GM19023 (cell line): ENCODE results near the gene TRDN.
"Not testable (repeated sequence)": the region's sequence is repeated elsewhere in the genome, so short reads cannot be mapped to it uniquely, and the experiment has no call there.

Experiments
- ATAC-seq: cut with Tn5 transposase; IDR thresholded peaks from one replicate; pipeline ENCODE4 v1.9.1; 2021; ENCODE audit warnings: mild to moderate bottlenecking, moderate library complexity; ENCODE audit not compliant: unreplicated experiment

Gene TRDN

DNA sequence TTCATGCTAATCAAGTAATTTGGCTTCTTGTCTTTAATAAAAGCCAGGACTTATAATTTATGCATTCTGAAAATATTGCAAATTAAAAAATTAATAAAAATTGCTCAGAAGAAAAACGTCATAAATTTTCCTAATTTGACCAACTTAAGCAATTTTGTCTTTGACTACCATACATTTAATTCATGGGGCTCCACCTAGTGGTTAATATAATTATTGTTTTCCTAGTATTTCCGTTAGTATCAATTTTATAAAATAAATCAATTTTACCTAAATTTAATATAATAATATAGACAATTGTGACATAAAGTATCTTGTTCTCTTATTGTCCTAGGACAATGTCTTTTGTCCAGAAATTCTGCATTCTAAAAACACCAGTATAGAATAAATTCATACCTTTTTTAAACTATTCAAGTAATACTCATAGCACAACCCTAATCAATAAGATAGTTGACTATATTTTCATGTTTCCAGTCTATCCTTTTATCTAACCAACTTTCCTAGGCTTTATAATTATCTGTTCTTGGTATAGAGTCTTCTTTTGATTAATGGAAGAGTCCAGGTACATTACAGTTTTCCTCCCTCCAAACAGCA, 319.9 kb downstream of the TRDN start:
- no peak for ATAC-seq

DNA sequence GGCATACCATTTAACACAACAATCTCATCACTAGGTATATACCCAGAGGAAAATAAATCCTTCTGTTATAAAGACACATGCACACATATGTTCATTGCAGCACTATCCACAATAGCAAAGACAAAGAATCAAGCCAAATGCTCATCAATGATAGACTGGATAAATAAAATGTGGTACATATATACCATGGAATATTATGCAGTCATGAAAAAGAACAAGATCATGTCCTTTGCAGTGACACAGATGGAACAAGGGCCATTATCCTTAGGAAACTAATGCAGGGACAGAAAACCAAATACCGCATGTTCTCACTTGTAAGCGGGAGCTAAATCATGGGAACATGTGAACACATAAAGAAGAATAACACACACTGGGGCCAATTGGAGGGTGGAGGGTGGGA, 322.3 kb downstream of the TRDN start:
- not testable (repeated sequence) for ATAC-seq

DNA sequence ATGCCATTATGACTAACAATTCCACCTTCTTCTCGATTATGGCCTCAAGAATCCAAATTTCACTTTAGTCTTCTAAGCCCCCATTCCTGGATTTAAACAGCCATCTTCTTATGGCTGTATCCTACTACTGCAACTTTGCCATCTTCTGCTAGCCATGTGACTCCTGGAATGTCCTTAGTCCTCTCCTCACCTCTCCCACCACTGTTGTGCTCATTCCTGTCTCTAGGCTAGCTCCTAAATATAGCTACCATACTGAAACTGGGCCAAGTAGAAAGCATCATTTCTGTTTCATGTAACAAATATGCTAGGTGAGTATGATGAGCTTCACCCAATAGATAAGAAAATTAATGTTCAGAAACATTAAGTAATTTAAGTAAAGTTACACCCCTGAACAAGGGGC, 327.6 kb downstream of the TRDN start:
- no peak for ATAC-seq

DNA sequence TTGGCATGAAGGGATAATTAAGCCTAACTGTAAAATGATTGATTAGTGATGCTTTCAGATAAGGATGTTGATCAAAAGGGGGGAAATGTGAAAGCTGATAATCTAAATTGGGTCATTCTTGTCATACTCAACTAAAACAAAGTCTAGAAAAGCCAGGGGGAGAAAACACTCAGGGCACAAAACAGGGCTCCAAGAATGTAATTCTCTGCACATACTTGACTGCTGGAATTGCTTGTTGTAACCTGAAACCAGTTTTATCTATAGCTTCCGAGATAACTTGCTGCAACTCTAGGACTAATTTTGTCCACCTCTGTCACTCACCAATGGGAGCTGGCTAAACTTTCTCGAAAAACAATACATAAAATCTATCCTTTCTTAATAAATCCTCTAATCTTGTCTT, 330.4 kb downstream of the TRDN start:
- no peak for ATAC-seq

DNA sequence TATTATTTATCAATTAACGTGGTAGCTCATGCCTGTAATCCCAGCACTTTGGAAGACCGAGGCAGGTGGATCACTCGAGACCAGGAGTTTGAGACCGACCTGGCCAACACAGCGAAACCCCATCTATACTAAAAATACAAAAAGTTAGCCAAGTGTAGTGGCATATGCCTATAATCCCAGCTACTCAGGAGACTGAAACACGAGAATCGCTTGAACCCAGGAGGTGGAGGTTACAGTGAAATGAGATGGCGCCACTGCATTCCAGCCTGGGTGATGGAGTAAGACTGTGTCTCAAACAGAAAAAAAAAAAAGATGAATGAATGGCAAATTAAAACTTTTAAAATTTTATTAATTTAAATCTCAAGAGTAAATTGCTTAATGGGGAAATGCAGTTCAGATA, 341.1 kb downstream of the TRDN start:
- ATAC-seq: no peak

DNA sequence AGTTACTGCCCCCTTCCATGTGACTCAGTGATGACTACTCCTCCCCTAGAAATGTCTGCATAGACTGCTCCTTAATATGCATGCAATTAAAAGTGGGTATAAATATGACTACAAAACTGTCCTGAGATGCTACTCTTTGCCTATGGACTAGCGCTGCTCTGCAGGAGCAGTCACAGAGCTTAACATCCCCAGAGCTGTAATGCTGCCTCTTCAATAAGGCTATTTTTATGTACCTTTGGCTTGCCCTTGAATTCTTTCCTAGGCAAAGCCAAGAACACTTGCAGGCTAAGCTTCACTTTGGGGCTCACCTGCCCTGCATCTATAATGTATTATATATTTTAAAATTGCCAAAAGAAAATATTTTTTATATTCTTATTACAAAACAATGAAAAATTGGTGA, 341.6 kb downstream of the TRDN start:
- ATAC-seq: no peak

- no peak for ATAC-seq
Measured at GRCh38 chr6:123288649-123289048, 348.1 kb downstream of the TRDN start.

DNA sequence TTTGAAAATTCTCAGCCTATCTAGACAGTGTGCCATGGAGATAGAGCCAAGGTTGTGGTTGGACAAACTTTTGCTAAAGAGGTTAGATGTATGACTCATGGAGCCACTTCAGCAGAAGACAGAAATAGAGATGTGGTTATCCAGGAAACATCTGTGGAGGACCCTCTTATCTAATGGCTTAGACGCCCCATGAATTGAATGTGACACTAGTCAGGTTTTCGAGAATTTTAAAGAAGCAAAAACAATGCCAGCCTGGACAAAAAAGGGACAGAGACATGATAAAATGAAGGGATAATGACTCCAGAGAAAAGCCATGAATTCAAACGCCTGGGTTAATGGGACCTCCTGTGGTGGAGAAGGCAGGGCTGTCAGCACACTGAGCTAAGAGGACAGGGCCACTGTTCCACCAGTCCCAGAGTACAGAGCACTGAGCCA, 360.2 kb downstream of the TRDN start:
- ATAC-seq: no peak

DNA sequence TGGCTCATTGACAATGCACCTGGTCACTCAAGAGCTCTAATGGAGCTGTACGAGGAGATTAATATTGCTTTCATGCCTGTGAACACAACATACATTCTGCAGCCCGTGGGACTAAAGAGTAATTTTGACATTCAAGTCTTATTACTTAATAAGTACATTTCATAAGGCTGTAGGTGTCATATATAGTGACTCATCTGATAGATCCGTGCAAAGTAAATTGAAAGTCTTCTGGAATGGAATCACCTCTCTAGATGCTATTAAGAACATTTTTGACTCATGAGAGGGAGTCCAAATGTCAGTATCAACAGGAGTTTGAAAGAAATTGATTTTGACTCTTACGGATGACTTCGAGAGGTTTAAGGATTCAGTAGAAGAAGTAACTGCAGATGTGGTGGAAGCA, 372.8 kb downstream of the TRDN start:
- no peak for ATAC-seq

DNA sequence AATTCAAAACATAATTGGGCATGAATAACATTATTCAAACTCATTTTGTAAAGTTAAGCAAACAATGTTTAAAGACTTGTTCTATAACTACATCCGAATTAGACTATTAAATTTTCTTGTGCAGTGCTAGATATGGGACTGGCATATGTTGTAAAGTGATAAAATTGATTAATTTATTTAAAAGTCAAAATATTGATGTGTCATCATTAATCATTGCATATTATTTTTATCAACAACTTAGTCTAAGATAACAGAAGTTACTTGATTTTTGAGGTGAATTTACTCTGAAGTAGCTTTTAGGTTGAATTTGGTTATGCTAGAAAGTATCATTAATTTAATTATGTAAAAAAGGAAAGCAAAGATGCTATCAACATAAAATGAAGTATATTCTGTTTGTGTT, 396.1 kb downstream of the TRDN start:
- no peak for ATAC-seq

DNA sequence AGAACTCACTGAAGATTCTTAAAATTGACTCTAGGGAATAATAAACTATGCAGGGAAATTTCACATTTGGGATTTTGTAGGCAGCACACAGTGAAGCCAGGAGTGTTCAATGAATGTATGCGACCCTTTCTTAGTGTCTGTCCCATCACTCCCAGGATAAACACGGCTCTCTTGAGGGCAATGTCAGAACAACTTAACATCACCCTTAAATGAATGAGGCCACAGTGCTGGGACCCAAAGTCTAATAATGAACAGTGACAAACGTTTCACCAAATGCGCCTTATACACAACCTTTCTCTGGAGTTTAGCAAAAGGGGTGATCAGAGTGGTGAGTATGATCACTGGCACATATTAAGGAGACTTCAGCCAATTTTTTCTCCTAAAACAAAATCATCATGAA, 403.4 kb downstream of the TRDN start:
- no peak for ATAC-seq

DNA sequence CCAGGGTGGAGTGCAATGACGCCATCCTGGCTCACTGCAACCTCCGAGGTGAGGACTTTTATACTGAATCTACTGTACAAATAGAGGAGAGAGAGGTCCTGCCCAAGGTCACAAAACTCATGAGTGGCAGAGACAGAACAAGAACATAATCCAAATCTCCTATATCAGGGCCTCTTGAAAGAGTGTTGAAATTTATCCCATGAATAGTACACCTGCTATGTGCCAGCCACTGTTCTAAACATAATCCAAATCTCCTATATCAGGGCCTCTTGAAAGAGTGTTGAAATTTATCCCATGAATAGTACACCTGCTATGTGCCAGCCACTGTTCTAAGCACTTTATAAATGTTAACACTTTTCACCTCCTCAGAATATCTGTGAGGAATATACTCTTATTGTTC, 409.0 kb downstream of the TRDN start:
- ATAC-seq: not testable (repeated sequence)

DNA sequence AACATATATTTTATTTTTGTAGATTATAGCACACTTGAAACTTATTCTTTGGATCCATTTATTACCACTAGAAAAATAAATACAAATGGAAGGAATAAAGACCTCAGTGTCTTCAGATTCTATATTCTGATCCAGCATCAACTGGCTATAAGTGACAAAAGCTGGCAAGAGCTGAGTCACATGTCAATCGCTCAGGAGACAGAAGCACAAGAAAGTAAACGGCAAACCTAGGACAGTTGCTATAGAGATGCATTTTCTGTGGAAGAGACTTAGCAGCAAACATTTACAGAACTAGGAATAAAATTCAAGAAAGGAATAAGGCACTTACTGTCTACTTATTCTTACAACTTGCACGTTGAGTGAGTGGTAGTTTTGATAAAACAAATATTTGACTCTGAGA, 410.4 kb downstream of the TRDN start:
- ATAC-seq: no peak

DNA sequence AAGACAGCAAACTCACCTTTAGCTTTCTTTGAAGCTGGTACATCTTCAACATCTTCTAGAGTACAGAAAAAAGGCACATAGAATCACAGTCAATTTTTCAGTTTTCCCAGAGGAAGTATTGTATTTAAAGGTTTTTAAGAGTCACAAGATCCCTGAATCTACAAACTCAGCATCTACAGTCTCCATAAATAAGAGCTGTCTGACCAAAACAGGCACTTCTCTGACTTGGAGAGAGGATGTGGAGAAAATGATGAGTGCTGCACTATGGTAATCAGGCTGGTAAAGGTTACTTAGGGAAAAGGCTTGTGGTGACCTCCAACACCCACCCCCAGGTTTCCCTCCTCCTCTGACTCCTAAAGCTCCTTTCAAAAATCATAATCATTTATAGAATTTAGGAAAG, 412.7 kb downstream of the TRDN start:
- ATAC-seq: no peak

DNA sequence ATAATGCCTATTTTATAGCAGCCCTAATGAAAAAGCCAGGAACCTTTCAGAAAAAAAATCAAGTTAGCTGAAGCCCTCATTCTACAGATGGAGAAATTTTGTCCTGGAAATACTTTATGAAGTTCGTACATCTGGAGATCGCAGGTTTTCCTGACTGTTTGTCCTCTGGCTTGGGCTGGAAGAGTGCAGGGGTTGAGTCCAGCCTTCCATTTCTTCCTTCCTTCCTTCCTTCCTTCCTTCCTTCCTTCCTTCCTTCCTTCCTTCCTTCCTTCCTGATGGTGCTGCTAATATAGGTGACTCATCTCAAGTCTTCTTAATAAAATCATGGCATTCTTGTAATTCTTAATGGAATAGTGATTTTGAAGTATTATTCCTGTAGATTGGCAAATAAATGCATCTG, 413.3 kb downstream of the TRDN start:
- ATAC-seq: no peak

DNA sequence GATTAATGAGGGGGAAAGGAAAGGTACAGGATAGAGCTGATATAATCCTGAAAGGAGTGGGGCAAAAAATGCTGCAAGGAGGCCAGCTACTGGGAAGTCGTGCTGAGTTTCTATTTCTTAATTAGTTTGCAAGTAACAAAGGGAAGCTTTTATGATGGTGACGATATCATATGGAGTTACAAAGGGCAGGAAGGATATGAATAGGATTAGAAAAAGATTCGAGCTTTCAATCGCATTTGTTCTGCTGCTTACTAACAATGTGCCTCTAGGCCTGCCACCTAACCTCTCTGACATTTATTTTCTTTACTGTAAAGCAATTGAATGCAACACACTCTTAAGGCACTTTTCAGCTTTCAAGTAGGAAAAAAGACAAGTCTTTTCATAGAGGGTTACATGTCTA, 421.5 kb downstream of the TRDN start:
- ATAC-seq: no peak

DNA sequence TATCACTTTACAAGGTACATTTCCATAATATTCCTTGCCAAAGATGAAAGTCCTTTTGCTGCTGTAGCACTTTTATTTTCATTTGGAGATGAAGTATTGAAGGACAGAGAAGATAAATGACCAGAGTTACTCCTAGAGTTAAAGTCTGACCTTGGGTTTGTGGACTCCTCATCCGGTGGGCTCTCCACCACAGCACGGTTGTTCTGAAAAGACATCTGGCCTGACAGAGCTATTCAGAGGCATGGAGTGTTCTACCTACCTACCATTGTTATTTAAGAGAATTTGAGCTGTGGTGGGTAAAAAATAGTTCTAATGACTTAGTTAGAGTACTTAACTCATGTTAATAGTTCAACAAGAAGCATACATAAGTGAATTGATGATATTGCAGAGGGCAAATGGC, 422.3 kb downstream of the TRDN start:
- no peak for ATAC-seq

- no peak for ATAC-seq
Measured at GRCh38 chr6:123213921-123214320, 422.8 kb downstream of the TRDN start.

- ATAC-seq: no peak
Measured at GRCh38 chr6:123211777-123212545, 424.8 kb downstream of the TRDN start.

GRCh38 chr6:123210645-123211044, 426.1 kb downstream of the TRDN start:
- no peak for ATAC-seq

- no peak for ATAC-seq
Measured at GRCh38 chr6:123207967-123208510, 428.7 kb downstream of the TRDN start.

DNA sequence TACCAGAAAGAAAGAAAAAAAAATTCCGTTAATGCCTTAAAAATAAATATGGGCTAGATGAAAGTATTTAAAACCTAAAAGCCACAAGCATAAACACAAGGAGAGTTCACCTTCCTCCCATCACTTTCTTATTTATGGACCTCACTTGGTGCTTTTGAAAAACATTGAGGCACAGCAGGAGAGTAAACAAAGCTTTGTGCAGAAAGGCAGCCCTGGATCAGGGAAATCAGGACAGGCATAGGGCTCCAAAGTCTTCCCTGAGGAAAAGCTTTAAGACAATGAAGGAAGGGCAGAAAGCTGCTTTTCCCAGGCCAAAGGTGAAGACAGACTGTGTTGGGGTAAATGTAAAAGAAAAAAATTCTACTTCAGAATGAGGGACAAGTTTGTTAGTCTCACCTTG, 432.8 kb downstream of the TRDN start:
- no peak for ATAC-seq
